Karpas-422 (cell line): ENCODE data around the gene CCDC24. TPM values are rescaled to one million over a fixed set of nuclear protein-coding genes. Genes with fewer than 3 reads are reported as not detected.
A peak's percentile ranks its signal among the peaks of the same experiment; 100 is the strongest.

ENCODE experiments used
- DNase-seq: peaks from one replicate; pipeline ENCODE4 v3.0.0-alpha.2; 2015
- H2AFZ ChIP-seq: fragments of 200-600 bp; sonication (generic); 2 replicates; pipeline ENCODE4 v1.6.1; 2014; ENCODE audit warnings: antibody characterized with exemption, low read length, mixed read lengths
- H3K27ac ChIP-seq: fragments of 200-600 bp; sonication (generic); 2 replicates; pipeline ENCODE4 v1.5.1; 2014; ENCODE audit warnings: mild to moderate bottlenecking, low read length, moderate library complexity
- H3K27me3 ChIP-seq: fragments of 200-600 bp; sonication (generic); 2 replicates; pipeline ENCODE4 v1.6.1; 2014; ENCODE audit warnings: low read length, mixed read lengths
- H3K36me3 ChIP-seq: fragments of 200-600 bp; sonication (generic); 2 replicates; pipeline ENCODE4 v1.6.1; 2014; ENCODE audit warnings: low read length, mixed read lengths; ENCODE audit not compliant: insufficient read depth
- H3K4me1 ChIP-seq: fragments of 200-600 bp; sonication (generic); 2 replicates; pipeline ENCODE4 v1.6.1; 2014; ENCODE audit warnings: mild to moderate bottlenecking, low read length, mixed read lengths
- H3K4me2 ChIP-seq: fragments of 200-600 bp; sonication (generic); 2 replicates; pipeline ENCODE4 v1.6.1; 2014; ENCODE audit warnings: low read length, low read depth, mild to moderate bottlenecking; ENCODE audit not compliant: poor library complexity, severe bottlenecking
- H3K4me3 ChIP-seq: fragments of 200-600 bp; sonication (generic); 2 replicates; pipeline ENCODE4 v1.5.1; 2014; ENCODE audit warnings: mild to moderate bottlenecking, antibody characterized with exemption, low read length, mixed read lengths
- H3K79me2 ChIP-seq: fragments of 200-600 bp; sonication (generic); 2 replicates; pipeline ENCODE4 v1.6.1; 2014; ENCODE audit warnings: mild to moderate bottlenecking, low read length, mixed read lengths
- H3K9ac ChIP-seq: fragments of 200-600 bp; sonication (generic); 2 replicates; pipeline ENCODE4 v1.6.0; 2014; ENCODE audit warnings: low read length
- H3K9me2 ChIP-seq: fragments of 200-600 bp; sonication (generic), shearing (Covaris generic); replicated peaks from 2 replicates; pipeline ENCODE4 v1.6.0; 2014; ENCODE audit warnings: mild to moderate bottlenecking, low read length, moderate library complexity; ENCODE audit not compliant: insufficient read depth
- H3K9me3 ChIP-seq: fragments of 300-700, 200-600 bp; sonication (generic); 2 replicates; pipeline ENCODE4 v1.6.1; 2014; ENCODE audit warnings: low read length, mixed read lengths
- H4K20me1 ChIP-seq: fragments of 200-600 bp; sonication (generic); 2 replicates; pipeline ENCODE4 v1.6.1; 2014; ENCODE audit warnings: mild to moderate bottlenecking, antibody characterized with exemption, low read length, low read depth; ENCODE audit not compliant: insufficient read depth
- total RNA-seq: library from RNA; depleted of rRNA; stranded (reverse); fragments of >200 nt; shearing (Covaris generic); gene quantifications from 2 replicates; pipeline ENCODE4 v1.2.3, GENCODE V29; 2014; ENCODE audit warnings: low replicate concordance

The CCDC24 gene
- total RNA-seq, 1 experiment from 2014 or later = 28.1 TPM

GRCh38 chr1:43993206-43993914 lies 2.0 kb downstream of the CCDC24 start:
- Histone ChIP-seq H3K4me1 (peaks cover 48% of the 10 kb centered on the region), H3K4me2 (peak overlapping the region; percentile 83), H3K9ac (peak overlapping the region; percentile 37; the same call in 1 of the 2 replicates), H3K27ac (peak overlapping the region; percentile 81), H3K9me3 (no peaks in the 10 kb centered on the region), H3K27me3 (no peaks in the 10 kb centered on the region), H3K79me2 (peaks cover 3% of the 10 kb centered on the region; the same call in 1 of the 2 replicates), H3K9me2 (no peaks in the 10 kb centered on the region), H3K4me3 (peak overlapping the region; percentile 23; the same call in 1 of the 2 replicates), H2AFZ (no peak overlapping the region), H4K20me1 (no peaks in the 10 kb centered on the region), H3K36me3 (no peaks in the 10 kb centered on the region)
- peak; percentile 74 for DNase-seq

- Histone ChIP-seq H3K4me3 (peak overlapping the region; percentile 23; the same call in 1 of the 2 replicates), H3K27ac (peak overlapping the region; percentile 81), H3K79me2 (peaks cover 3% of the 10 kb centered on the region; the same call in 1 of the 2 replicates), H3K9ac (peak overlapping the region; percentile 37; the same call in 1 of the 2 replicates), H4K20me1 (no peaks in the 10 kb centered on the region), H3K9me2 (no peaks in the 10 kb centered on the region), H2AFZ (no peak overlapping the region), H3K9me3 (no peaks in the 10 kb centered on the region), H3K27me3 (no peaks in the 10 kb centered on the region), H3K4me1 (peaks cover 48% of the 10 kb centered on the region), H3K4me2 (peak overlapping the region; percentile 83), H3K36me3 (no peaks in the 10 kb centered on the region)
- DNase-seq = no peak
Observed at GRCh38 chr1:43994071-43994470, 2.7 kb downstream of the CCDC24 start.

- Histone ChIP-seq H3K4me2 (peak overlapping the region; percentile 48), H3K9me3 (no peaks in the 10 kb centered on the region), H3K4me1 (peaks cover 48% of the 10 kb centered on the region), H3K36me3 (no peaks in the 10 kb centered on the region), H2AFZ (no peak overlapping the region), H3K4me3 (peak overlapping the region; percentile 23; the same call in 1 of the 2 replicates), H3K9me2 (no peaks in the 10 kb centered on the region), H4K20me1 (no peaks in the 10 kb centered on the region), H3K27ac (0 out of 2 replicates have a peak overlapping the region, but pooled peaks have one; percentile 35), H3K9ac (peak overlapping the region; percentile 42), H3K79me2 (peaks cover 3% of the 10 kb centered on the region; the same call in 1 of the 2 replicates), H3K27me3 (no peaks in the 10 kb centered on the region)
- DNase-seq = peak; percentile 87
Observed at GRCh38 chr1:43994794-43995790, 3.7 kb downstream of the CCDC24 start.

GRCh38 chr1:43995984-43996732 lies 4.8 kb downstream of the CCDC24 start:
- H3K9ac ChIP-seq = no peak overlapping the region
- no peak for DNase-seq
- H3K27me3 ChIP-seq = no peaks in the 10 kb centered on the region

GRCh38 chr1:43996733-43997115 lies 5.3 kb downstream of the CCDC24 start:
- Histone ChIP-seq H3K27ac (no peak overlapping the region), H4K20me1 (no peaks in the 10 kb centered on the region)
- DNase-seq = no peak

More at GRCh38 chr1:43995984-43996732, 4.8 kb downstream of the CCDC24 start:
- Histone ChIP-seq H3K27ac (no peak overlapping the region), H3K79me2 (peaks cover 3% of the 10 kb centered on the region; the same call in 1 of the 2 replicates), H3K4me1 (peaks cover 39% of the 10 kb centered on the region), H3K36me3 (no peaks in the 10 kb centered on the region), H2AFZ (no peak overlapping the region), H3K4me2 (no peak overlapping the region), H3K9me2 (no peaks in the 10 kb centered on the region), H3K9me3 (no peaks in the 10 kb centered on the region), H3K4me3 (no peak overlapping the region), H4K20me1 (no peaks in the 10 kb centered on the region)

GRCh38 chr1:43997295-43997999 lies 6.0 kb downstream of the CCDC24 start:
- no peaks in the 10 kb centered on the region for H3K79me2 ChIP-seq
- no peak overlapping the region for H3K4me3 ChIP-seq
- no peak overlapping the region for H2AFZ ChIP-seq
- no peak overlapping the region for H3K4me2 ChIP-seq
- no peaks in the 10 kb centered on the region for H4K20me1 ChIP-seq
- no peaks in the 10 kb centered on the region for H3K9me2 ChIP-seq
- DNase-seq = no peak
- H3K27me3 ChIP-seq = no peaks in the 10 kb centered on the region
- no peaks in the 10 kb centered on the region for H3K9me3 ChIP-seq
- H3K27ac ChIP-seq = no peak overlapping the region
- peaks cover 31% of the 10 kb centered on the region for H3K4me1 ChIP-seq
- no peaks in the 10 kb centered on the region for H3K36me3 ChIP-seq
- no peak overlapping the region for H3K9ac ChIP-seq

More at GRCh38 chr1:43996733-43997115, 5.3 kb downstream of the CCDC24 start:
- H3K9me2 ChIP-seq = no peaks in the 10 kb centered on the region
- H3K4me2 ChIP-seq = no peak overlapping the region
- no peak overlapping the region for H2AFZ ChIP-seq
- H3K4me3 ChIP-seq = no peak overlapping the region
- no peaks in the 10 kb centered on the region for H3K9me3 ChIP-seq
- H3K9ac ChIP-seq = no peak overlapping the region
- peaks cover 36% of the 10 kb centered on the region for H3K4me1 ChIP-seq
- H3K27me3 ChIP-seq = no peaks in the 10 kb centered on the region
- no peaks in the 10 kb centered on the region for H3K36me3 ChIP-seq
- peaks cover 3% of the 10 kb centered on the region; the same call in 1 of the 2 replicates for H3K79me2 ChIP-seq

- Histone ChIP-seq H3K36me3 (no peaks in the 10 kb centered on the region), H3K4me3 (no peak overlapping the region), H4K20me1 (no peaks in the 10 kb centered on the region), H2AFZ (no peak overlapping the region), H3K9me2 (no peaks in the 10 kb centered on the region), H3K27ac (no peak overlapping the region), H3K27me3 (no peaks in the 10 kb centered on the region), H3K79me2 (no peaks in the 10 kb centered on the region), H3K4me1 (peaks cover 25% of the 10 kb centered on the region), H3K9ac (no peak overlapping the region), H3K4me2 (no peak overlapping the region), H3K9me3 (no peaks in the 10 kb centered on the region)
- DNase-seq = no peak
Observed at GRCh38 chr1:43998000-43998378, 6.6 kb downstream of the CCDC24 start.
